Trophoblast cell (in vitro differentiated cells and primary cell): ENCODE measurements around the gene NUP107.

ENCODE experiments used
- DNase-seq, 2 donors: peaks; one replicate each; pipeline ENCODE4 v3.0.0-alpha.2; 2016
- H2AFZ ChIP-seq: 2 replicates; pipeline ENCODE4 v1.6.1; 2013; ENCODE audit warnings: low read length, moderate library complexity, mild to moderate bottlenecking; ENCODE audit not compliant: insufficient read depth, poor library complexity
- H2AK5ac ChIP-seq: 2 replicates; pipeline ENCODE4 v1.6.1; 2013; ENCODE audit warnings: mild to moderate bottlenecking, low read length
- H2BK120ac ChIP-seq: 2 replicates; pipeline ENCODE4 v1.6.1; 2013; ENCODE audit warnings: low read length, mild to moderate bottlenecking, moderate library complexity; ENCODE audit not compliant: insufficient read depth, poor library complexity
- H2BK12ac ChIP-seq: 2 replicates; pipeline ENCODE4 v1.6.1; 2013; ENCODE audit warnings: mild to moderate bottlenecking, low read length, moderate library complexity
- H2BK5ac ChIP-seq: 2 replicates; pipeline ENCODE4 v1.6.1; 2013; ENCODE audit warnings: low read length, low read depth, moderate library complexity, mild to moderate bottlenecking; ENCODE audit not compliant: poor library complexity
- H3K14ac ChIP-seq: 2 replicates; pipeline ENCODE4 v1.6.1; 2013; ENCODE audit warnings: mild to moderate bottlenecking, low read length
- H3K18ac ChIP-seq: 2 replicates; pipeline ENCODE4 v1.6.1; 2013; ENCODE audit warnings: mild to moderate bottlenecking, low read length
- H3K23ac ChIP-seq: 2 replicates; pipeline ENCODE4 v1.6.1; 2013; ENCODE audit warnings: low read length
- H3K27ac ChIP-seq: 2 replicates; pipeline ENCODE4 v1.5.1; 2013; ENCODE audit warnings: low read depth, mild to moderate bottlenecking, inconsistent platforms, low read length, moderate library complexity
- H3K27me3 ChIP-seq: 2 replicates; pipeline ENCODE4 v1.6.1; 2013; ENCODE audit warnings: inconsistent platforms, mild to moderate bottlenecking, low read length, moderate library complexity; ENCODE audit not compliant: insufficient read depth
- H3K36me3 ChIP-seq, 2 experiments: 1 replicate in 1 of 2; 2 replicates in 1 of 2; pipeline ENCODE4 v1.6.1; 2013; ENCODE audit warnings: low read length in 2 of 2, mild to moderate bottlenecking in 2 of 2, moderate library complexity in 1 of 2; ENCODE audit not compliant: insufficient read depth in 2 of 2, control insufficient read depth in 1 of 2
- H3K4ac ChIP-seq: 2 replicates; pipeline ENCODE4 v1.6.1; 2013; ENCODE audit warnings: low read depth, mild to moderate bottlenecking, low read length, moderate library complexity
- H3K4me1 ChIP-seq, 2 experiments: 1 replicate in 1 of 2; 2 replicates in 1 of 2; pipeline ENCODE4 v1.6.1; 2013; ENCODE audit warnings: low read length in 2 of 2, mild to moderate bottlenecking in 2 of 2, moderate library complexity in 1 of 2; ENCODE audit not compliant: insufficient read depth in 2 of 2, control insufficient read depth in 1 of 2
- H3K4me2 ChIP-seq: 2 replicates; pipeline ENCODE4 v1.6.1; 2013; ENCODE audit warnings: inconsistent platforms, mild to moderate bottlenecking, low read length, moderate library complexity
- H3K4me3 ChIP-seq: 2 replicates; pipeline ENCODE4 v1.5.1; 2013; ENCODE audit warnings: mild to moderate bottlenecking, low read depth, low read length, inconsistent platforms
- H3K79me1 ChIP-seq: one replicate; pipeline ENCODE4 v1.6.1; 2013; ENCODE audit warnings: low read length
- H3K79me2 ChIP-seq: 2 replicates; pipeline ENCODE4 v1.6.1; 2013; ENCODE audit warnings: low read length, mild to moderate bottlenecking; ENCODE audit not compliant: control insufficient read depth, insufficient read depth, poor library complexity
- H3K9ac ChIP-seq: 2 replicates; pipeline ENCODE4 v1.6.1; 2013; ENCODE audit warnings: mild to moderate bottlenecking, low read length
- H3K9me3 ChIP-seq: 2 replicates; pipeline ENCODE4 v1.6.1; 2013; ENCODE audit warnings: low read depth, mild to moderate bottlenecking, control low read depth, inconsistent platforms, low read length; ENCODE audit not compliant: insufficient read depth
- H4K12ac ChIP-seq: 2 replicates; pipeline ENCODE4 v1.6.1; 2013; ENCODE audit warnings: low read depth, mild to moderate bottlenecking, low read length, moderate library complexity
- H4K8ac ChIP-seq: 2 replicates; pipeline ENCODE4 v1.6.1; 2013; ENCODE audit warnings: low read depth, mild to moderate bottlenecking, low read length, moderate library complexity
- H4K91ac ChIP-seq: one replicate; pipeline ENCODE4 v1.6.1; 2013; ENCODE audit warnings: low read depth, mild to moderate bottlenecking, low read length, moderate library complexity
- WGBS: extraction: QIAGEN DNeasy Blood & Tissue Kit; methylation state at CpG from one replicate; pipeline ENCODE4 v1.1.7; 2013; ENCODE audit warnings: missing lambda C conversion rate; ENCODE audit not compliant: insufficient read length, insufficient coverage; ENCODE audit errors: extremely low coverage; 5-methylcytosine and 5-hydroxymethylcytosine counted together

The NUP107 gene

DNA sequence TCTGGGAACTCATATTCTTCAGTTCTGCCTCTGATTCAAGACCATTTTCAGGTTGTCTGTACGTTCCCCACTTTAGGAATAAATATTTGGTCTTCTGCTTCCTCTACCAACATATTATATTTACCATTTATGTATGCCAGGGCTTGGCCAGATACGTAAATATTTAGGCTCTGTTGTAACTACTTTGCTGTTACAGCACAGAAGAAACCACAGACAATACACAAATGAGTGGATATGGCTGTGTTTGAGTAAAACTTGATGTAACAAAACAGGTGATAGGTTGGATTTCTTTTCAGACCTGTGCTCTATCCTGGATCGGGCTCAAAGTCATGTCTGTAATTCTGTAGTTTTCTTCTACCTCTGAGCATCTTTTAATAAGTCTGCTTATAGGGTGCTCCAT, 38.6 kb upstream of the NUP107 start:
- no peaks in the 10 kb centered on the region for H3K79me2 ChIP-seq
- no peak overlapping the region for H3K18ac ChIP-seq
- no peak for DNase-seq
- H2AFZ ChIP-seq, result no peak overlapping the region
- H3K4ac ChIP-seq, result peak overlapping the region; percentile 36
- H3K9me3 ChIP-seq, result no peaks in the 10 kb centered on the region
- H2AK5ac ChIP-seq, result no peak overlapping the region
- no peak overlapping the region for H2BK12ac ChIP-seq
- H3K27ac ChIP-seq, result no peak overlapping the region
- no peak overlapping the region for H4K8ac ChIP-seq
- no peak overlapping the region for H3K9ac ChIP-seq
- no peak overlapping the region for H3K14ac ChIP-seq
- H3K23ac ChIP-seq, result no peak overlapping the region
- no peak overlapping the region for H2BK120ac ChIP-seq
- no peak overlapping the region for H3K4me2 ChIP-seq
- no peak overlapping the region for H4K12ac ChIP-seq
- WGBS, result no CpG with 5 or more reads among the region's 3 CpGs
- H3K4me3 ChIP-seq, result no peak overlapping the region
- no peaks in the 10 kb centered on the region for H3K79me1 ChIP-seq
- peaks cover 14% of the 10 kb centered on the region in 2 experiments for H3K36me3 ChIP-seq
- H3K27me3 ChIP-seq, result no peaks in the 10 kb centered on the region
- H3K4me1 ChIP-seq, result no peaks in the 10 kb centered on the region
- no peak overlapping the region for H4K91ac ChIP-seq
- H2BK5ac ChIP-seq, result no peak overlapping the region

DNA sequence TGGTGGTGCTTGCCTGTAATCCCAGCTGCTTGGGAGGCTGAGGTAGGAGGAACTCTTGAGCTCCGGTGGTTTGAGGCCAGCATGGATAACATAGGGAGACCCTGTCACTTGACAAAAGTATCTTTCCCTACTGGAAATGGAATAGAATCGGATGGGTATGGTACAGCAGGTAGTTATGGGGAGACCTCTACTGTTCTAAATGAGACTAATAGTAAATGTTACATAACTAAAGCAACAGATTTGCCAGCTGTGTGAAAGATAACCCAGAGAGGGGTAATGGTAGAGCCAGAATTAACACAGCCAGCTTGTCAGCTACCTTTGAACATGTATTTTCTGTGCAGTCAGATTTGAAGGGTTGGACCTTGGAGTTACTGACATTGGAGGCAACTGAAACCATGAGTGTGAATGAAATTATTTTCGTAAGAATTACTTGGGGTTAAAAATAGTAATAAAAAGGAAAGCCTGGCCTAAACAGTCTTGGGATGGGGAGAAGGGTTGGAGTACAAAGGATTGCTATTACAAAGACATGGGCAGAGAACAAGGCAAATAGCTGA, 21.7 kb upstream of the NUP107 start:
- no peak overlapping the region for H3K9ac ChIP-seq
- H2BK5ac ChIP-seq, result no peak overlapping the region
- H3K27me3 ChIP-seq, result no peaks in the 10 kb centered on the region
- H4K91ac ChIP-seq, result no peak overlapping the region
- H2BK120ac ChIP-seq, result no peak overlapping the region
- no peak overlapping the region for H2BK12ac ChIP-seq
- H3K79me2 ChIP-seq, result no peaks in the 10 kb centered on the region
- H2AFZ ChIP-seq, result no peak overlapping the region
- H2AK5ac ChIP-seq, result no peak overlapping the region
- no CpG with 5 or more reads among the region's 3 CpGs for WGBS
- no peaks in the 10 kb centered on the region for H3K79me1 ChIP-seq
- no peak overlapping the region for H3K27ac ChIP-seq
- H3K36me3 ChIP-seq, result peaks cover 4 to 7% of the 10 kb centered on the region in 2 experiments
- no peak overlapping the region for H3K23ac ChIP-seq
- no peak overlapping the region for H3K4ac ChIP-seq
- no peak overlapping the region for H3K14ac ChIP-seq
- H3K9me3 ChIP-seq, result no peaks in the 10 kb centered on the region
- H3K4me1 ChIP-seq, result no peaks in the 10 kb centered on the region
- H3K18ac ChIP-seq, result no peak overlapping the region
- no peak overlapping the region for H3K4me2 ChIP-seq
- DNase-seq, result no peak
- H4K8ac ChIP-seq, result no peak overlapping the region
- H3K4me3 ChIP-seq, result no peak overlapping the region
- H4K12ac ChIP-seq, result no peak overlapping the region

DNA sequence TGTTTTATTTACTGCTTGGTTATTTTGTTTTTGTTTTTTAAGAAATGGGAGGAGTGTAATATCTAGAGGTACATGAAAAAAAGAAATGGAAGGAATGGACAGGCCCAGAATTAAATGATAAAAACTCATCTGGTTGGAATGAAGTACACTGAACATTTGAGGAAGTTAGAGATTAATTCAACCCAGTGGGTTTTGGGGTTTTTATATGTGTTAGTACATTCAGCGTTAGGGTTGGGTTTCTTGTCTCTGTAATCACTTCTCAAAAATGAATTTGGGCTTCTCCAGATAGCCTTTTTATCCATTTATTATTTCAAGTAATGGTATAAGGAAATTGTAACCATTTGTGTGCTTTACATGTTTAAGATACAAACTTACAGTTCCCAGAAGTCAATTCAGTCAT, 19.5 kb upstream of the NUP107 start:
- no peak overlapping the region for H3K4me3 ChIP-seq
- no peak overlapping the region for H2BK12ac ChIP-seq
- H3K9ac ChIP-seq, result no peak overlapping the region
- no peak overlapping the region for H4K91ac ChIP-seq
- no peaks in the 10 kb centered on the region for H3K79me2 ChIP-seq
- H3K4me1 ChIP-seq, result no peaks in the 10 kb centered on the region
- H2BK5ac ChIP-seq, result no peak overlapping the region
- H2AK5ac ChIP-seq, result no peak overlapping the region
- H4K8ac ChIP-seq, result no peak overlapping the region
- H3K79me1 ChIP-seq, result no peaks in the 10 kb centered on the region
- H3K23ac ChIP-seq, result no peak overlapping the region
- H3K36me3 ChIP-seq, result peaks cover 2 to 7% of the 10 kb centered on the region in 2 experiments
- no peak overlapping the region for H3K4ac ChIP-seq
- H3K27ac ChIP-seq, result no peak overlapping the region
- H3K14ac ChIP-seq, result no peak overlapping the region
- no CpG with 5 or more reads among the region's 1 CpG for WGBS
- no peaks in the 10 kb centered on the region for H3K9me3 ChIP-seq
- no peak overlapping the region for H2BK120ac ChIP-seq
- no peaks in the 10 kb centered on the region for H3K27me3 ChIP-seq
- DNase-seq, result no peak
- H3K18ac ChIP-seq, result no peak overlapping the region
- H4K12ac ChIP-seq, result no peak overlapping the region
- H3K4me2 ChIP-seq, result no peak overlapping the region
- H2AFZ ChIP-seq, result no peak overlapping the region

DNA sequence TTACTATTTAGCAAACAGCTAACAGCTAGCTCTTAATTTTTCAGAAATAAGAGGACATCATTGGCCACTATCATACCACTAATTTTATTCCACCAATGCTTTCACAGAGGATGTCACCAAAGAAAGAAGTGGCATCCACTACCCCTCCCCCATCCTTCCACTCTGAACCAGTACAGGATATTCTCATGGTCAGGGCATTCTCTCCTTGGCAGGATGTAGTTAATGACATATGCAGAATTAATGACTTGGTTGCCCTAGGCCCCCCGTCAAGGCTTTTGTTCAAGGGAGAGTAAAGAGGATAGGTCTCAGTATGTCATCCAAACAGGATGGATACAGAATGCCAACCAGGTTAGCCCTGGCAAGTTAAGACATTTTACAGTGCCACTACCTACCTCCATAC, 18.9 kb upstream of the NUP107 start:
- Histone ChIP-seq H3K4ac (no peak overlapping the region), H4K12ac (no peak overlapping the region), H3K4me2 (no peak overlapping the region), H3K27me3 (no peaks in the 10 kb centered on the region), H3K79me2 (no peaks in the 10 kb centered on the region), H2AK5ac (no peak overlapping the region), H2BK120ac (no peak overlapping the region), H4K91ac (no peak overlapping the region), H3K4me3 (no peak overlapping the region), H2BK12ac (no peak overlapping the region), H3K18ac (no peak overlapping the region), H3K79me1 (no peaks in the 10 kb centered on the region), H3K4me1 (no peaks in the 10 kb centered on the region), H4K8ac (no peak overlapping the region), H3K27ac (no peak overlapping the region), H2AFZ (no peak overlapping the region), H3K9me3 (no peaks in the 10 kb centered on the region), H3K36me3 (peaks cover 2 to 5% of the 10 kb centered on the region in 2 experiments), H3K9ac (no peak overlapping the region), H2BK5ac (no peak overlapping the region), H3K14ac (no peak overlapping the region), H3K23ac (no peak overlapping the region)
- WGBS, result no CpG with 5 or more reads among the region's 1 CpG
- DNase-seq, result no peak
